K562 treated with DMSO at 1 percent for 12 hours (cell line): Measurements from ENCODE around the gene ZNF385A. TPM values are rescaled to one million over a fixed set of nuclear protein-coding genes. Genes with fewer than 3 reads are reported as not detected.

Source experiments
- total RNA-seq: library from RNA; unstranded; fragments of 300-600 nt; gene quantifications from 2 replicates; pipeline ENCODE4 v1.2.3, GENCODE V29; 2022; ENCODE audit not compliant: insufficient read depth

ZNF385A gene
- 21.8 and 45.3 TPM in 2 replicates for total RNA-seq

DNA sequence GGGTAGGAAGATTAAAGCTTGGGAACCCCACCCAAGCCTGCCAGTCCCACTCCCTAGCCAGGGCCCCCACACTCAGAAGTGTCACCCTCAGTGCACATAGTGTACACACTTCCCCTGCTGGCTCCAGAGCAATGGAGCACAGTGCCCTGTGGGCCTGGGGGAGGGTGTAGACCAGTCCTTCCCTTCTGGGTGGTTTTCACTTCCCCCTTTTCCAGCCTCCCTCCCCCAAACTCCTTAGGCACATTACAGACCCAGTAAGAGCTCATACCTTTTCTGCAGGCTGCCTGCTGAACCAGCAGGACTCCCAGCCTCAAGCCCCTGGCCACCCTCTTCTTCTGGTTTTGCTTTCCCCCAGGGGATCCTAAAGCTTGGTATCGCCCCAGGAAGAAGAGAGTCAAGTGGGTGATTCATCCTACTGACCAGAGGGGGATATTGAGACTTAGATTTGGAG lies at the start of gene ZNF385A:
Gene ZNF385A, minus strand, starts transcription at position 143 of the 451 bp plus-strand sequence. CDS start 219 bp downstream, outside the sequence.

GRCh38 chr12:54419088-54419887 lies 34.8 kb upstream of the ZNF385A start, which contains the start of gene ITGA5:
Gene ITGA5 (minus strand): TSS chr12:54419266. CDS start chr12:54419198, 68 bp downstream.

DNA sequence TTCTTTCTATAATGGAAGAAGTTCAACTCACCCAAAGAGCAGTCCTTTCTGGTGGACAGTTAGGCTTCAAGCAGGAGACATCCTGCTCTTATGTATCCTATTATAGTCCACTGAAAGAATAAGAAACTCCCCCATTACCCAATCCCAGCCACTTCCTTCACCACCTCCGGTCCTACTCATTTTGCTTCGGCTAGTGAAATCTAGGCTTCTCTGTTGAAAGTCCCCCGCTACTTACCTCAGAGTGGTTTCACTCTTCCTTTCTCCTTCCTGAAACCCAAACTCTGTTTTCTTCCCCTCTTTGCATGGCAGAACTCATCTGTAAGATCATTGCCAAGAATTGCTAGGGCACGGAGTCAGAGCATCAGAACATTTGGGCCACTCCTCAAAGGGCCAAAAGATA lies 20.1 kb downstream of the ZNF385A start, which contains the start of gene GPR84:
Gene GPR84, minus strand, starts transcription at position 74 of the 400 bp plus-strand sequence. CDS start 635 bp downstream, outside the sequence.

DNA sequence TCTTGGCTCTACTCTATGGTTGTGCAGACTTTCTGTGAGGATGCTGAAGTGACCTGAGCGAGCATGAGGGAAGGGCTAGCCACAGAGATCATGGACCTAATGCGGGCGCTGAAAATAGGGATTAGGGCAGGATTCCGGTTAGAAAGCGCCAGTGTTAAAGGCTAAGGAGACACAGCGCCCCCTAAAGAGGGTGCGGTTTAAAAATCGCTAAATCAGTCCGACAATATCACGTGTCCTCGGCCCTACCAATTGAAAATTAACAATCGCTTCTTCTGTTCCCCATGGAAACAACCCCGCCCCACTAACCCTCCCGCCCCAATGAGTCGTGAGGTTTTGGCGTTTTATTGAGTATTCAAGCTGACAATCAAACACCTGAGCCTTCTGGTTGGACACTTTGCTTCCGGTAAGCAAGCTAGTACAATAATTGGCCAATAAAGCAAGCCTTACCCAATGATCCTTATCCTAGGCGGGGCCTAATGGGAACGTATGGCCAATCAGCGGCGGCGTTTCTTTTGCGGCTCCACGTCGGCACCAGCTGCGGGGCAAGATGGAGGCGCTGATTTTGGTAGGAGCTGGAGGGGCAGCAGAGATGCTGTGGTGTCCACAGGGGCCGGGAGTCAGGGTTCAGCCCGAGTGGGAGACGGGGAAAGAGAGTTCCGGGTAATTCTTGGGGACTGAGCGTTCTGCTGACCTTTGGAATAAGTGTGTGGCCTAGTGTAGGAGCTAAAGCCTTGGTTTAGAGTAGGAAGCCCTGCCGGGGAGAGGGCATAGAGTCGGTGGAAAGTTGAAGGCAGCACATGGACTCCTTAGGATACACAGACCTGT lies 59.7 kb downstream of the ZNF385A start, which contains the start of gene COPZ1:
Gene COPZ1, plus strand, starts transcription at position 515 of the 825 bp plus-strand sequence. Its CDS starts 33 bp downstream, at position 548.

Other genes with a start within 250 kb of the ZNF385A start
- gene SMUG1, start 195.7 kb downstream of the ZNF385A start, total RNA-seq, result 33.0 and 42.8 TPM in 2 replicates
- gene CBX5, start 104.6 kb downstream of the ZNF385A start, total RNA-seq, result 8.6 and 39.5 TPM in 2 replicates
- gene HNRNPA1, start 104.0 kb downstream of the ZNF385A start, total RNA-seq, result 1,247 and 2,227 TPM in 2 replicates
- 125 and 136 TPM in 2 replicates for gene NFE2, start 83.7 kb downstream of the ZNF385A start, total RNA-seq
- 129 and 197 TPM in 2 replicates for gene COPZ1, start 59.6 kb downstream of the ZNF385A start, total RNA-seq
- not detected in 2 replicates for gene GPR84, start 20.2 kb downstream of the ZNF385A start, total RNA-seq
- gene ITGA5, start 34.5 kb upstream of the ZNF385A start, total RNA-seq, result 41.8 and 96.9 TPM in 2 replicates
- 246 and 263 TPM in 2 replicates for gene GTSF1, start 88.9 kb upstream of the ZNF385A start, total RNA-seq
- gene NCKAP1L, start 113.0 kb upstream of the ZNF385A start, total RNA-seq, result 22.7 and 49.2 TPM in 2 replicates
- gene PDE1B, start 164.9 kb upstream of the ZNF385A start, total RNA-seq, result 1.8 and 3.5 TPM in 2 replicates
- gene PPP1R1A, start 203.9 kb upstream of the ZNF385A start, total RNA-seq, result not detected in 2 replicates